Stimulated activated CD8-positive, alpha-beta memory T cell treated with anti-CD3 and anti-CD28 coated beads, Interleukin-7, amount 100 ng/mL, for 24 hours (primary cell): ENCODE measurements around the gene ALCAM.

Experiments used
- DNase-seq: peaks from one replicate; pipeline ENCODE4 v3.0.0-alpha.2; 2020; ENCODE audit warnings: low read depth

The ALCAM gene

DNA sequence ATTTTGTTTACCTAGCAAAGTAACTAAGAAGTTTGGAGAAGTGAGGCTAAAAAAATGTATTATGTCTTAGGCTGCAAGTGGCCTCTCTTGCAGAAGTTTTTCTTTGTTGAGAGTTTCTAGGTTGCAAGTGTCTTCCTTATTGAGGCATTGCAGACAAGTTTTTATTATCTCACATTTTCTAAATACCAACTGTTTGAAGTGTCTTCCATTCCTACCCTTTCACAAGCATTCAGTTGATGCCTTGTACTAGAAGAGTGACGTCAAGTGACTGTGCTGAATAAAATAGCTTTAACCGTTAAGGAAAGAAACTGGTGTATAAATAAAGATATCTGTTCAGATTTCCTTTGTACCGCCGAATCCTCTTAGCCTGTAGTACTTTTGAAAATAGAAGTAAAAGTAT lies 123.3 kb downstream of the ALCAM start:
- no peak for DNase-seq

DNA sequence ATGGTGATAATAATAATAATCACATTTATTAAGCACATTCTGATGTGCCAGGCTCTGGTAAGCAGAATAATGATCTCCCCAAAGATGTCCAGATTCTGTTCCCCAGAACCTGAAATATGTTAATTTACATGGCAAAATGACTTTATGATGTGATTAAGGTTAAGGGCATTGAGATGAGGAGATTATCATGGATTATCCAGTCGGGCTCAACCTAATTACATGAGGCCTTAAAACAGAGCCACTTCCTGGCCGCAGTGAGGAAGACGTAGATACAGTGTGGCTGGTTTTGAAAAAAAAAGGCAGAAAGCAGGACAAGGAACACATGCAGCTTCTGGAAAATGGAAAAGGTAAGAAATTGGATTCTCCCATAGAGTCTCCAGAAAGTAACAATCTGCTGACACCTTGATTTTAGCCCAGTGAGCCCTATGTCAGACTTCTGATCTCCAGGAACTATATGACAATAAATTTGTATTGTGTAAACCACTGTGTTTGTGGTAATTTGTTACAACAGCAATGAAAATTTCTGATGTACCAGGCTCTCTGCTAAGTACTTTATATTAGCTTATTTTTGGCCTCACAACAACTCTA lies 126.7 kb downstream of the ALCAM start:
- no peak for DNase-seq

- DNase-seq = no peak
Measured at GRCh38 chr3:105495021-105495420, 128.3 kb downstream of the ALCAM start.

DNA sequence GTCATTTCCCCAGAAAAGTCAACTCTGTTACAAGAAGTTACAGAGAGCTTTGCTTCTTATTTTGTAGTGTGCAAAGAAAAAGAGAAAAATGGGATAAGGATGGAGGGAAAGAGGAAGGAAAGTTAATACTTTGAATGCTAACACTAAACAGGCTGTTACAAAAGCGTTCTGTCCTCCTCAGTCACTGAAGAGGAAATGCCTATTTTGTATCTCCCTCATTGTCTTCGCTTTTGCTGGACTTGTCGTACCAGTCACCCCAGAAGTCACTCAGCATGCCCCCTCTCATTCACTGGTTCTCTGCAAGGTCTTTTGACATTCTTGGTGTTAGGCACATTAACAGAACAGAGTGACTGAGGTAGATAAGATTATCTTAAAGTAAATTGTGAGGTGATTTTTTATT lies 129.6 kb downstream of the ALCAM start:
- DNase-seq = no peak

GRCh38 chr3:105497386-105497785 lies 130.7 kb downstream of the ALCAM start:
- no peak for DNase-seq

- DNase-seq = no peak
Measured at GRCh38 chr3:105499961-105500360, 133.3 kb downstream of the ALCAM start.

DNA sequence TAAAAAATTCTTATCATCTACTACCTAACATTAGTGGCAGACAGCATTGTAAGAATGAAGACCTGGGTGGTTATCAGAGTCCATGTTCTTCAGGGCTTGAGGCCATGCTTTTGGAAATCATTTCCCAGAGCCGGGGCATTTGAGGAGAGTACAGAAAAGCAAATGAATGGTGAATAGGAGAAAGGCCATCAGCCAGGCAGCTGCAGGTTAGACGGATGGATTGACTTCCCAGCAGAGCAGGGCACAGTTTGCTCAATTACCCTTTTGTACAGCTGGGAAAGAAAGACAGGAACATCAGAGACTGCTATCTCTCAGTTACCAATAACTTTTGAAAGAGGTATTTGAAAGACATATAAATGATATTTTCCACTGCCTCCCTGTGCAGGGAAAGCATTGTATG lies 135.6 kb downstream of the ALCAM start:
- no peak for DNase-seq

- DNase-seq = no peak
Measured at GRCh38 chr3:105503191-105503593, 136.5 kb downstream of the ALCAM start.

GRCh38 chr3:105504440-105504951 lies 137.8 kb downstream of the ALCAM start:
- no peak for DNase-seq

DNA sequence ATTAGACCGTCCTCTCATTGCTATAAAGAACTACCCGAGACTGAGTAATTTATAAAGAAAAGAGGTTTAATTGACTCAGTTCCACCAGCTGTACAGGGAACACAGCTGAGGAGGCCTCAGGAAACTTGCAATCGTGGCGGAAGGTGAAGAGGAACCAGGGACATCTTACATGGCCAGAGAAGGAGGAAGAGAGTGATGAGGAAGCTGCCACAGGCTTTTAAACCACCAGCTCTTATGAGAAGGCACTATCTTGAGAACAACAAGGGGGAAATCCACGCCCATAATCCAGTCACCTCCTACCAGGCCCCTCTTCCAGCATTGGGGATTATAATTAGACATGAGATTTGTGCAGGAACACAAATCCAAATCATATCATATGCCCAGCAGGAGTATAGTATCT lies 138.5 kb downstream of the ALCAM start:
- no peak for DNase-seq

GRCh38 chr3:105511031-105511430 lies 144.3 kb downstream of the ALCAM start:
- no peak for DNase-seq

DNA sequence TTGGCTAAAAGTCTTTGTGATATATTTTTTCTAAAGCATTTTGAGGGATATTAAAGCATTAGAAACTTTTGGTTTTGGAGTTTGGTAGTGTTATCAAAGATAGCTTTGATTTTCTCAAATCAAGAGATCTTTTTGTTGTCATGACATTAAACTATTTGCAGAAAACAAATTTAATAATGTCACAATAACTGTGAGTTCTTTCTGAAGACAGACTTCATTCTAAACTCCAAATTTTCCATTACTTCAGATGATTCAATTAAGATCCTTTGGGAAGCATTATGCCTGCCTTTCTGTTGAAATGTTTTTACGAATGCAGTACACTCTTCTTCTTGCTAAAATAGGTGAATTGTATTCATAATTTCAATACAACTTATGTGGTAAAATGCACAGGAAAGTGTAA lies 145.4 kb downstream of the ALCAM start:
- DNase-seq = no peak

- no peak for DNase-seq
Measured at GRCh38 chr3:105513042-105513441, 146.3 kb downstream of the ALCAM start.

GRCh38 chr3:105513886-105514285 lies 147.2 kb downstream of the ALCAM start:
- no peak for DNase-seq

DNA sequence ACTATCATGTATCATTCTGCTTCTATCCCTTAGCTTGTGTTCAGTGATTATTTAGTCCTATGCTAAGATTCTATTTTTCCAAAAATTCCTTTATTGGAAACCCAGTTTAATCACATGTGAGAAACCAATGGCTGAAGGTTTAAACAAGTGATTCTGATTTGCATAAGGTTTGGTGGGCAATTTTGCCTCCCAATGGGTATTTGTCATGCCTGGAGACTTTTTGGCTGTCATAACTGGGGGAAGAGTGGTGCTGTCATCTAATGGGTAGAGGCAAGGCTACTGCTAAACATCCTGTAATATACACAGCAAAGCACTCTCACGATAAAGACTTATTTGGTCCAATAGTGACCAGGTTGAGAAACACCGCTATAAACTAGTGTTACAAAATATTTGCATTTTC lies 148.7 kb downstream of the ALCAM start:
- no peak for DNase-seq

- no peak for DNase-seq
Measured at GRCh38 chr3:105516972-105517371, 150.3 kb downstream of the ALCAM start.

DNA sequence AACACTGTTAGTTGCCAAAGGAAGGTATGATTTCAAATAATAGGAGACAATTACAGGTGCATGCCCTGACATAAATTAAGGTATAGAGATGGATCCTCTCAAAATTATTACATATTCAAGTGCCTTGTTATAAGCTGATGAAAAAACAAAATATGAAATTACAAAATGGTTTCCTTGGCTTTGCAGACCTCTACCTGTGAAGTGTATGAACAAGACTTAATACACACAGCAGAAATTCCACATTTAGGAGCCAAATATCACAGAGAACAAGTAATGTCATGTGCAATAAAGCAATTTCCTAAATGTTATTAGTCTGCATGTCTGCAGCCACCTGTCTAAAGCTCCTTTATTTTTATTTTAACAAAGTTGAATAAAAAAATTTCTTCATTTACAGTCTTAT lies 151.5 kb downstream of the ALCAM start:
- no peak for DNase-seq

DNA sequence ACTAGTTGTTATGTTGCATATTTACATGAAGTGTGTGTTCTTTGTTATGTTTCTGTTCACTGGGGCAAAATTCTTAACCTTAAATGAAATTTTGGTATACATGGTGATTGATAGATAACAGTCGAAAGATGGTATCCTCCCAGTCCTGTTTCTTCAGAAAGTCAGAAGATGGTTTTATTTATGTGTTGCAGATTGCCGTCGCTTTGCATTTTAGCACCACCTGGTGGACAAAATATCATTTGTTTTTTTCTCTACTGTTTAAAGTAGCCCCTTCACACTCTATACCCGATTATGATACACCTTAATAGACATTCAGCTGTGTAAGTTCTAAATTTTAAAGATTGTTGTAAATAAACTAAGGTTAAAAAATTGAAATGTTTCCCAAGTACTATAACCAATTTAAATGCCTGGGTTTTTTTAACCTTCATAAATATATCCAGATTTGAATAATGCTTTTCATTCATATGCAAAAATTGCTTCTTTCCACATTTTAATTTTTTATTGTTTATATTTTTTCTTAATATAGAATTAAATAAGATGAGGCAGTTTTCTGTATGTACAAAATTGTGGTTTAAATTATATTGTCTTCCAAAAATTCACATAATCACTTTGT lies 152.2 kb downstream of the ALCAM start:
- no peak for DNase-seq

DNA sequence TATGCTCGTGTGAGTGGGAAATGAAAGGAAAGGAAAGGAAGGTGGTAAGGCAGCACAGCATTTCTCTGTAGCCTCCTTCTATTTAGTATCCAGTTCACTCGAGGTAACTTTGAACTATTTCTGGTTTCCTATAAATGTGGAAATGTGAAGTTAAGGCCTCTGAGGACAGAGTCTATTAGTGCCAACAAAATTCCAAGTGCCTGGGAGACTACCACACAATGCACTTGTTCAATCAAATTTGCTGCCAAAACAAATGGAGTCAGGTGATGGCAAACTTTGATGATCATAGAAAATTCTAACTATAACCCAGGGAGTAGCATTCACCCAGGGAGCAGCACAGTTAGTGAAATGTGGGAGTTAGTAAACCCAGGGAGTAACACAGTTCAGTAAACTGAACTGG lies 155.1 kb downstream of the ALCAM start:
- DNase-seq = no peak

- DNase-seq = no peak
Measured at GRCh38 chr3:105523501-105523900, 156.8 kb downstream of the ALCAM start.

DNA sequence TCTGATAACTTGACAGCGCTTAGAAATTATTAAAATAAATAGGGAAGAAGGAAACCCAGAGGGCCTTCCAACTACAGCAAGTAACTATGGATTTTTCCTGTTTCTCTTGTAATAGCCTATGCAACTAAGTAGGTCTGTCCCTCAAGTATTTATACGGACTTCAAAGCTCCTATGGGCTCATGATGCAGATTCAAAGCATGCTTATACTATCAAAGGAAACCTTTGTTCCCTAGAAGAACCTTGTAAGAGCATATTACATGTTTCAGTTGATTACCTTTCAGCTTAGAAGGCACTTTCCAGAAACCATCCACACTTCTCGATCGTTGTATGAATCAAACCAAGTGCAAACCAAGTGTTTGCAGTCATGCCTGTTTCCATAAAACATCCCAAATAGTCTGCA lies 158.8 kb downstream of the ALCAM start:
- no peak for DNase-seq

- no peak for DNase-seq
Measured at GRCh38 chr3:105526360-105527111, 159.8 kb downstream of the ALCAM start.

DNA sequence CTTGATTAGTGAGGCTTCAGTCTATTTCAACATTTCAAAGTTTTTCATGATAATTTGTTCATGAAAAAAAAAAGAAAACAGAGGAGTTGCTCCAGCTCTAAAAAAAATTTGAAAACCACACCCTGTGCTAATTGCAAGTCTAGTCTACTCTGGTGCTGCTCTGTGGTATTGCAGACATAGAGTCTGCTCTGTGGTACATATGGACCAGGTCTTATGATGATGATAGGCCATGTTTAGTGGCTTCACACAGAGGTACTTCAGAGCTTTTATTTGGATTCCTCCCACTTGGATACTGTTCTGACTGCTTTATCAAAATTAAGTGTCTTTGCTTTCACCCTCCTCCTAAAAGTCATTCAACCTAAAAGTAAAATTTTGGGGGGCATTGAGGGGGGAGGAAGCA lies 160.8 kb downstream of the ALCAM start:
- DNase-seq = no peak
